ENCODE measurements around the gene MGLL.

DNA sequence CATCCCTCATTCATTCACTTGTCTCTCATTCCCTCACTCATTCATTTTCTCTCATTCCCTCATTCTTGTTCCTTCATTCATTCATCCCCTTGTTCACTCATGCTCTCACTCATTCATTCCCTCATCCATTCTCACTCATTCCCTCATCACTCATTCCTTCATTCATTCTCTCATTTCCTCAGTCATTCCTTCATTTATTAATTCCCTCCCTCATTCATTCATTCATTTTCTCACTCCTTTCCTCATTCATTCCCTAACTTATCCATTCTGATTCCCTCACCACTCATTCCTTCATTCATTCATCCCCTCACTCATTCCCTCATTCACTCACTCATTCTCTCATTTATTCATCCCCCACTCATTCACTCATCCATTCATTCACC, 135.8 kb downstream of the MGLL start:
- TF ChIP-seq POLR2A (IDR thresholded peaks at IDR 0.05), result no peak
- TF ChIP-seq, protein P1, sequence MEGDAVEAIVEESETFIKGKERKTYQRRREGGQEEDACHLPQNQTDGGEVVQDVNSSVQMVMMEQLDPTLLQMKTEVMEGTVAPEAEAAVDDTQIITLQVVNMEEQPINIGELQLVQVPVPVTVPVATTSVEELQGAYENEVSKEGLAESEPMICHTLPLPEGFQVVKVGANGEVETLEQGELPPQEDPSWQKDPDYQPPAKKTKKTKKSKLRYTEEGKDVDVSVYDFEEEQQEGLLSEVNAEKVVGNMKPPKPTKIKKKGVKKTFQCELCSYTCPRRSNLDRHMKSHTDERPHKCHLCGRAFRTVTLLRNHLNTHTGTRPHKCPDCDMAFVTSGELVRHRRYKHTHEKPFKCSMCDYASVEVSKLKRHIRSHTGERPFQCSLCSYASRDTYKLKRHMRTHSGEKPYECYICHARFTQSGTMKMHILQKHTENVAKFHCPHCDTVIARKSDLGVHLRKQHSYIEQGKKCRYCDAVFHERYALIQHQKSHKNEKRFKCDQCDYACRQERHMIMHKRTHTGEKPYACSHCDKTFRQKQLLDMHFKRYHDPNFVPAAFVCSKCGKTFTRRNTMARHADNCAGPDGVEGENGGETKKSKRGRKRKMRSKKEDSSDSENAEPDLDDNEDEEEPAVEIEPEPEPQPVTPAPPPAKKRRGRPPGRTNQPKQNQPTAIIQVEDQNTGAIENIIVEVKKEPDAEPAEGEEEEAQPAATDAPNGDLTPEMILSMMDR (IDR thresholded peaks at IDR 0.05), result no peak
